Measurements from ENCODE around the gene PLBD2. TPM values are rescaled to one million over a fixed set of nuclear protein-coding genes. Genes with fewer than 3 reads are reported as not detected.
"Not testable (repeated sequence)": the region's sequence is repeated elsewhere in the genome, so short reads cannot be mapped to it uniquely, and the experiment has no call there.

The PLBD2 gene
- total RNA-seq, 2 donors from 2014 or later: 20.2 to 23.4 TPM

DNA sequence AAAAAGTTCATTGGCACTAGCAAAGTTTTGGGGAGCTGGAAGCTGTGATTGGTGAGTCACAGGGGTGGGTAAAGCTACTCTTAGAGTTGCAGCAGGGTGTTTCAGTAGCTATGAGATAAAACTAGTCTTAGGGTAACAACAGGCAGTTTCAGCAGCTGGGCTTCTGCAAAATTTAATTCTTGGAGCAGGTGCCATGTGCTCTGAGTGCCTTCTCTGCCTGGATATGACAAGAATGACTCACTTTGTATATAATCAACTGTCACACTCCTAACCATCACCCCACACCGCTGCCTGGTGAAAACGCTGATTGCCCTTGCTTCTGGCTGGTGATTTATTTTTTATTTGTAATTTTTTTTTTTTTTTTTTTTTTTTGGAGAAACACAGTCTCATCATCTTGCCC lies 10.5 kb upstream of the PLBD2 start:
- Histone ChIP-seq H3K4me3 (no peak overlapping the region), H3K4me1 (no peaks in the 10 kb centered on the region), H3K9me3 (no peaks in the 10 kb centered on the region), H3K27me3 (no peaks in the 10 kb centered on the region), H3K9ac (ENCODE audit: low read depth in 2 of 2, low read length in 2 of 2) (no peak overlapping the region), H3K36me3 (no peaks in the 10 kb centered on the region), H3K27ac (no peak overlapping the region)
- intact Hi-C loops (cut with DNase I): no loop called here
- DNase-seq: no peak
- TF ChIP-seq, protein P1, sequence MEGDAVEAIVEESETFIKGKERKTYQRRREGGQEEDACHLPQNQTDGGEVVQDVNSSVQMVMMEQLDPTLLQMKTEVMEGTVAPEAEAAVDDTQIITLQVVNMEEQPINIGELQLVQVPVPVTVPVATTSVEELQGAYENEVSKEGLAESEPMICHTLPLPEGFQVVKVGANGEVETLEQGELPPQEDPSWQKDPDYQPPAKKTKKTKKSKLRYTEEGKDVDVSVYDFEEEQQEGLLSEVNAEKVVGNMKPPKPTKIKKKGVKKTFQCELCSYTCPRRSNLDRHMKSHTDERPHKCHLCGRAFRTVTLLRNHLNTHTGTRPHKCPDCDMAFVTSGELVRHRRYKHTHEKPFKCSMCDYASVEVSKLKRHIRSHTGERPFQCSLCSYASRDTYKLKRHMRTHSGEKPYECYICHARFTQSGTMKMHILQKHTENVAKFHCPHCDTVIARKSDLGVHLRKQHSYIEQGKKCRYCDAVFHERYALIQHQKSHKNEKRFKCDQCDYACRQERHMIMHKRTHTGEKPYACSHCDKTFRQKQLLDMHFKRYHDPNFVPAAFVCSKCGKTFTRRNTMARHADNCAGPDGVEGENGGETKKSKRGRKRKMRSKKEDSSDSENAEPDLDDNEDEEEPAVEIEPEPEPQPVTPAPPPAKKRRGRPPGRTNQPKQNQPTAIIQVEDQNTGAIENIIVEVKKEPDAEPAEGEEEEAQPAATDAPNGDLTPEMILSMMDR (IDR thresholded peaks at IDR 0.05): no peak

DNA sequence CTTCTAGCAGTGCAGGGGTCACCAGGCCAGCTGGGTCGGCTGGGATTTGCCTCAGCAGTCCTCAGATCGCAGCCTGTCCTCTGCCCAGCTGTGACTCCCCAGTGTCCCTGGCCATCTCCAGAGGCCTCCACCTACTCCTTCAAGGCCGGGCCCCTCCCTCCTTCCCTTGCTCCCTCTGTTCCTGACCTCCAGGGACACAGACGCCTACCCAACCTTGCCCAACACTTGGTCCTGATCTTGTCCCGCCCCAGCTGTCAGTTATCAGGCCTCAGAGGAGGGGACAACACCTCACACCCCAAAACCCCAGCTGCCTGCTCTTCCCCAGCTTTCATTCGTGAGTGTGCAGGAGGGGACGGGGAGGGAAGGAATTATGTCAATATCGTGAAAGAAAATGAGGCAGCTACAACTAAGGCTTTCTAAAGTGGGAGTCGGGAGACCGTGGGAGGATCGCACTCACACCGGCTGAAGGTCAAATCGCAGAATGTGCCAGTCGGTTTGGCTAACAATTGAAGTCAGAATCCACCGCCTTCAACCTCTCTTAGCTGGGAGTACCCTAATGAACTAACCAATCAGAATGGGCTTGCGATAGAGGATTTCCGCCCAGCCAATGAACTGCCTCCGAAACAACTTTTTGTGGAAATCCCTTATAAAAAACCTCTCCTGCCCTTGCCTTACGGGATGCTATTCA lies 9.4 kb upstream of the PLBD2 start:
- TF ChIP-seq, protein P1 (IDR thresholded peaks at IDR 0.05): no peak
- no peak overlapping the region for H3K27ac ChIP-seq
- intact Hi-C loops (cut with DNase I): no loop called here

DNA sequence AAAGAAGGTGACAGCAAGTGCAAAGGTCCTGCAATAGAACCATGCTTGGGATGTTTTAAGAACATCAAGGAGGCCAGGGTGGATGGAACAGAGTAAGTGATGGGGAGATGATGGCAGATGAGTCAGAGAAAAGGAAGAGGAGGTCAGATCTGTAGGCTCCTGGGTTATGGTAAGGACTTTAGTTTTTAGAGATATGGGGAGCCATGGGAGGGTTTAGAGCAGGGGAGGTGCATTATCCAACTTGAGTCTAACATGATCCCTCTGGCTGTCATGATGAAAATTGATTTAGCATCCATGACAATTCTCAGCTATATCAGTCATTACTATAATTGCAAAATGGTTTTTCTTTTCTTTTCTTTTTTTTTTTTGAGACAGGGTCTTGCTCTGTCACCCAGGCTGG lies 7.3 kb upstream of the PLBD2 start:
- Histone ChIP-seq H3K27ac (no peak overlapping the region), H3K9ac (ENCODE audit: low read depth in 2 of 2, low read length in 2 of 2) (no peak overlapping the region), H3K4me1 (no peaks in the 10 kb centered on the region), H3K9me3 (no peaks in the 10 kb centered on the region), H3K36me3 (no peaks in the 10 kb centered on the region), H3K4me3 (no peak overlapping the region), H3K27me3 (no peaks in the 10 kb centered on the region)
- intact Hi-C loops (cut with DNase I): no loop called here
- TF ChIP-seq, protein P1 (IDR thresholded peaks at IDR 0.05): no peak
- DNase-seq: no peak

More for the DNA sequence above, 9.4 kb upstream of the PLBD2 start:
- H3K36me3 ChIP-seq: no peaks in the 10 kb centered on the region
- no peaks in the 10 kb centered on the region for H3K9me3 ChIP-seq
- no peak overlapping the region for H3K9ac ChIP-seq (ENCODE audit: low read depth in 2 of 2, low read length in 2 of 2)
- DNase-seq: no peak
- H3K4me1 ChIP-seq: no peaks in the 10 kb centered on the region
- no peak overlapping the region for H3K4me3 ChIP-seq
- no peaks in the 10 kb centered on the region for H3K27me3 ChIP-seq

DNA sequence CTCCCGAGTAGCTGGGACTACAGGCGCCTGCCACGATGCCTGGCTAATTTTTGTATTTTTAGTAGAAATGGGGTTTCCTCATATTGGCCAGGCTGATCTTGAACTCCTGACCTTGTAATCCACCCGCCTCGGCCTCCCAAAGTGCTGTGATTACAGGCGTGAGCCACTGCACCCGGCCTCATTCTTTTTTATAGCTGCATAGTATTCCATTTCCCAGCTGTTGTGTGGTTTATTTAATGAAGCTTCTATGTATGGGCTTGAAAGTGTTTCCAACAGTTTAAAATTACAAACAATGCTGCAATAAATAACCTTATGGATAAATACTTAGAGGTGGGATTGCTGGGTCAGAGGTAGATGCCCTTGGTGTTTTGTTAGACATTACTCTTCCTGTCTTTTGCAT lies 4.2 kb upstream of the PLBD2 start:
- H3K9ac ChIP-seq (ENCODE audit: low read depth in 2 of 2, low read length in 2 of 2); H3K27me3 ChIP-seq; H3K27ac ChIP-seq; H3K4me3 ChIP-seq; DNase-seq; intact Hi-C loops (cut with DNase I); H3K4me1 ChIP-seq; H3K36me3 ChIP-seq; H3K9me3 ChIP-seq: not testable (repeated sequence)

DNA sequence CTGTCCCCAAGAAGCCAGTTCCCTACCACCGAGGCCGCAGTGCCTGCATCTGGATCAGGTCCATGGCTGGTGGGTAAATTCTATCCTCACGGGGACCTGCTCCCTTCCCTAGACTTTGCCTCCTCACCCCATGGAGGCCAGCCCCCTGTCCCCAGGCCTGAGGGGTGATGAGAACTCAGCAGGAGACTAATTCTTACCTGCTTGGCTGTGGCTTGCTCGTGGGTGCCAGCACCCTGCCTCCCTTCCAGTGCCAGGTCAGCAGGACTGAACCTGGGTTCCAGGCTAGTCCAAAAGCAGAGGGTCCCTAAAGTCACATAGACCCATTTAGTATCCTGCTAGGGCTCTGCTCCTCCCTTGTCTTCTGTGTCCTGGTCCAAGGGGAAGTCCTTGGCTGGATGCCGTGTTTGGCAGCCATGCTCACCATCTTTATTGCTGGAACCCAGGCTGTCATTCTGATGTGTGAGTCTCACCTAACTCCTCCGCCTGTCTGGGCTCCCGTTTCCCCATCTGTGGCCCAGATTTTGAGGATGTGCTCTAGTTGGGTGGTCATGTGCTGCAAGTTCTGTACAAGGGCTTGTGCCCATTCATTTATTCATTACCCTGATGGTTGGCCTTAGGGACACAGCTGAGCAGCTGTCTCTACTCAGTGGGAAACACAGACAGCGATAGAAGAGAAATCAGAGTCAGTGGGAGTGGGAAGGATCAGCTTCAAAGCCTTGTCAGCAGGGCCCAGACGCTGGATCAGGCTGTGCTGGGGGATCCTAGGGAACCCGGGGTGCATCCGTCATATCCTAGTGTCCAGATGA lies 949 bp downstream of the PLBD2 start:
- Histone ChIP-seq H3K27me3 (no peaks in the 10 kb centered on the region), H3K4me1 (no peaks in the 10 kb centered on the region), H3K27ac (peak overlapping the region; percentile 42), H3K36me3 (no peaks in the 10 kb centered on the region), H3K4me3 (peak overlapping the region; percentile 90), H3K9ac (ENCODE audit: low read depth in 2 of 2, low read length in 2 of 2) (peak overlapping the region; percentile 78 to 92), H3K9me3 (no peaks in the 10 kb centered on the region)
- DNase-seq: peak; percentile 52
- intact Hi-C loops (cut with DNase I): no loop called here
- TF ChIP-seq, protein P1 (IDR thresholded peaks at IDR 0.05): no peak
